BJ (cell line): ENCODE measurements around the gene PRRC2A. TPM values are rescaled to one million over a fixed set of nuclear protein-coding genes. Genes with fewer than 3 reads are reported as not detected.

Experiments
- CTCF ChIA-PET: fragments of 350-600 bp; formaldehyde crosslinking; extraction: SDS; loops from one replicate; lab custom pipeline; 2021; ENCODE audit warnings: antibody characterized with exemption, inconsistent platforms; lab: Yijun Ruan, JAX
- POLR2A ChIA-PET: fragments of 300-600 bp; sonication (Branson Sonifier 250); formaldehyde crosslinking; extraction: SDS; loops from one replicate; lab custom pipeline; 2021; ENCODE audit warnings: antibody characterized with exemption; lab: Charles Lee
- DNase-seq: peaks from one replicate; pipeline ENCODE4 v3.0.0-alpha.2; 2011; ENCODE audit warnings: low read depth
- H3K27me3 ChIP-seq: 2 replicates; pipeline ENCODE4 v1.6.0; 2011; ENCODE audit warnings: low read length; ENCODE audit not compliant: control insufficient read depth, insufficient read depth
- H3K36me3 ChIP-seq: 2 replicates; pipeline ENCODE4 v1.5.1; 2011; ENCODE audit warnings: low read length; ENCODE audit not compliant: control insufficient read depth, insufficient read depth
- H3K4me3 ChIP-seq: 2 replicates; pipeline ENCODE4 v1.5.1; 2011; ENCODE audit warnings: low read depth, mild to moderate bottlenecking, control low read depth, low read length
- CTCF ChIP-seq: IDR thresholded peaks from 2 replicates; pipeline ENCODE4 v1.5.1; 2011; ENCODE audit warnings: low read depth, mild to moderate bottlenecking, control low read depth, inconsistent platforms, low read length, moderate library complexity; ENCODE audit not compliant: insufficient read depth
- polyA plus RNA-seq: library from polyadenylated mRNA; depleted of rRNA; stranded (reverse); fragments of >200 nt; gene quantifications from 2 replicates; pipeline ENCODE4 v1.2.3, GENCODE V29; 2011

Gene PRRC2A
- polyA plus RNA-seq, 1 experiment, result 47.3 TPM

GRCh38 chr6:31661262-31662123, 41.0 kb downstream of the PRRC2A start:
- DNase-seq, result no peak
- Histone ChIP-seq H3K36me3 (peaks cover 7% of the 10 kb centered on the region), H3K4me3 (peak overlapping the region; percentile 59; the same call in 1 of the 2 replicates), H3K27me3 (no peaks in the 10 kb centered on the region)
- no peak for TF ChIP-seq CTCF
- ChIA-PET POLR2A (interaction anchor here (1.0 kb wide), 1 partner anchor 10 kb away, joined by 11 read pairs; no protein-coding TSS in a partner anchor), CTCF (interaction anchor here (0.6 to 1.6 kb wide), 5 partner anchors 9 to 202 kb away, joined by 3 to 8 read pairs (median 4); partner anchors contain the start of genes ATP6V1G2 and BAG6)

GRCh38 chr6:31662124-31662723, 41.7 kb downstream of the PRRC2A start:
- ChIA-PET POLR2A (no interaction called here), CTCF (interaction anchor here (0.6 kb wide), 1 partner anchor 113 kb away, joined by 3 read pairs; no protein-coding TSS in a partner anchor)
- DNase-seq, result no peak
- Histone ChIP-seq H3K36me3 (peaks cover 8% of the 10 kb centered on the region), H3K4me3 (no peak overlapping the region), H3K27me3 (no peaks in the 10 kb centered on the region)
- no peak for TF ChIP-seq CTCF

GRCh38 chr6:31663126-31663960, 42.8 kb downstream of the PRRC2A start:
- CTCF ChIA-PET, result interaction anchor here (0.6 to 1.5 kb wide), 8 partner anchors 10 to 170 kb away, joined by 3 to 5 read pairs (median 3); partner anchors contain the start of genes ATP6V1G2, BAG6 and DDAH2

More at GRCh38 chr6:31663126-31663960, 42.8 kb downstream of the PRRC2A start:
- POLR2A ChIA-PET, result interaction anchor here (0.6 to 1.1 kb wide), 2 partner anchors 11 to 264 kb away, joined by 3 read pairs; partner anchors contain the start of genes BAG6 and C2
- no peak for TF ChIP-seq CTCF
- Histone ChIP-seq H3K4me3 (peak overlapping the region; percentile 91), H3K27me3 (no peaks in the 10 kb centered on the region), H3K36me3 (peaks cover 18% of the 10 kb centered on the region)
- no peak for DNase-seq
